Measurements from ENCODE around the gene NRARP. TPM values are rescaled to one million over a fixed set of nuclear protein-coding genes. Genes with fewer than 3 reads are reported as not detected.
"Not testable (repeated sequence)": the region's sequence is repeated elsewhere in the genome, so short reads cannot be mapped to it uniquely, and the experiment has no call there.

NRARP gene
- total RNA-seq, 3 donors from 2014 or later: 2.1 to 6.9 (median 3.5) TPM

DNA sequence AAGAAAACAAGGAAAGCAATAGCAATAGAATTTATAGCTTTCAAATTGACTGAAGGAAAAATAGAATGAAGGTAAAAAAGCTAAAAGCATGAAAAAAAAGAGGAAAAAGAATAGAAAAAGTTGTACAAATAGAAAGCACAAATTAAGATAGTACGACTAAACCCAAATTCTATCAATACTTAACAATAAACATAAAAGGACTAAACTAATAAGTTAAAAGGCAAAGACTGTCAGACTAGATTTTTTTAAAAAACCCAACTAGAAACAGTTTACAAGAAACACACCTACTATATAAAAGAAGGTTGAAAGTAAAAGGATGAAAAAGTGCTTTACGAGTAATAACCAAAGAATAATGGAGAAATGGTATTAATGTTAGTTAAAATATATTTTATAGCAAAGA lies 34.7 kb upstream of the NRARP start:
- TF ChIP-seq POLR2A (IDR thresholded peaks at IDR 0.05): no peak
- TF ChIP-seq POLR2AphosphoS5 (IDR thresholded peaks at IDR 0.05): no peak
- TF ChIP-seq, protein P1, sequence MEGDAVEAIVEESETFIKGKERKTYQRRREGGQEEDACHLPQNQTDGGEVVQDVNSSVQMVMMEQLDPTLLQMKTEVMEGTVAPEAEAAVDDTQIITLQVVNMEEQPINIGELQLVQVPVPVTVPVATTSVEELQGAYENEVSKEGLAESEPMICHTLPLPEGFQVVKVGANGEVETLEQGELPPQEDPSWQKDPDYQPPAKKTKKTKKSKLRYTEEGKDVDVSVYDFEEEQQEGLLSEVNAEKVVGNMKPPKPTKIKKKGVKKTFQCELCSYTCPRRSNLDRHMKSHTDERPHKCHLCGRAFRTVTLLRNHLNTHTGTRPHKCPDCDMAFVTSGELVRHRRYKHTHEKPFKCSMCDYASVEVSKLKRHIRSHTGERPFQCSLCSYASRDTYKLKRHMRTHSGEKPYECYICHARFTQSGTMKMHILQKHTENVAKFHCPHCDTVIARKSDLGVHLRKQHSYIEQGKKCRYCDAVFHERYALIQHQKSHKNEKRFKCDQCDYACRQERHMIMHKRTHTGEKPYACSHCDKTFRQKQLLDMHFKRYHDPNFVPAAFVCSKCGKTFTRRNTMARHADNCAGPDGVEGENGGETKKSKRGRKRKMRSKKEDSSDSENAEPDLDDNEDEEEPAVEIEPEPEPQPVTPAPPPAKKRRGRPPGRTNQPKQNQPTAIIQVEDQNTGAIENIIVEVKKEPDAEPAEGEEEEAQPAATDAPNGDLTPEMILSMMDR (IDR thresholded peaks at IDR 0.05): no peak
- no peaks in the 10 kb centered on the region for H3K36me3 ChIP-seq

DNA sequence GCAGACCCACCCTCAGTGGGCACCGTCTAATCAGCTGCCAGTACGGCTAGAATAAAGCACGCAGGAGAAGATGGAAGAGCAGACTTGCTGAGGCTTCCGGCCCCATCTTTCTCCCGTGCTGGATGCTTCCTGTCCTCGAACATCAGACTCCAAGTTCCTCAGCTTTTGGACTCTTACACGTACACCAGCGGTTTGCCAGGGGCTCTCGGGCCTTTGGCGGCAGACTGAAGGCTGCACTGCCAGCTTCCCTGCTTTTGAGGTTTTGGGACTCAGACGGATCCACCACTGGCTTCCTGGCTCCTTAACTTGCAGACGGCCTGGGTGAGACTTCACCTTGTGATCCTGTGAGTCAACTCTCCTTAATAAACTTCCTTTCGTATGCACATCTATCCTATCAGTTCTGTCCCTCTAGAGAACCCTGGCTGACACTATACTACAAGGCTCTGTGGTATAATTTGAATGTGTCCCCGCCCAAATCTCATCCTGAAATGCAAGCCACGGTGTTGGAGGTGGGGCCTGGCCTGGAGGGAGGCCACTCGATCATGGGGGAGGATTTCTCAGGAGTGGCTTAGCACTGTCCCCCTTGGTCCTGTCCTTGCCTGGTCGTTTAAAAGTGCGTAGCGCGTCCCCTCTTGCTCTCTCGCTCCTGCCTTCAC lies 31.1 kb upstream of the NRARP start:
- H3K4me1 ChIP-seq: no peaks in the 10 kb centered on the region
- DNase-seq (ENCODE audit: low spot score in 2 of 2): no peak
- intact Hi-C loops (cut with DNase I; ENCODE audit: low total_unique reads): no loop called here
- H3K9me3 ChIP-seq: peaks cover 0 to 5% of the 10 kb centered on the region in 2 donors
- H3K36me3 ChIP-seq: no peaks in the 10 kb centered on the region
- TF ChIP-seq, protein P1 (IDR thresholded peaks at IDR 0.05): no peak
- TF ChIP-seq POLR2AphosphoS5 (IDR thresholded peaks at IDR 0.05): no peak
- TF ChIP-seq POLR2A (IDR thresholded peaks at IDR 0.05): no peak
- H3K27me3 ChIP-seq: no peaks in the 10 kb centered on the region
- H3K27ac ChIP-seq: no peak overlapping the region
- H3K4me3 ChIP-seq: no peak overlapping the region

More for the DNA sequence above, 34.7 kb upstream of the NRARP start:
- intact Hi-C loops (cut with DNase I; ENCODE audit: low total_unique reads): no loop called here
- Histone ChIP-seq H3K27ac (no peak overlapping the region), H3K27me3 (no peaks in the 10 kb centered on the region), H3K4me1 (no peaks in the 10 kb centered on the region), H3K4me3 (no peak overlapping the region), H3K9me3 (peaks cover 0 to 5% of the 10 kb centered on the region in 2 donors)
- no peak for DNase-seq (ENCODE audit: low spot score in 2 of 2)

DNA sequence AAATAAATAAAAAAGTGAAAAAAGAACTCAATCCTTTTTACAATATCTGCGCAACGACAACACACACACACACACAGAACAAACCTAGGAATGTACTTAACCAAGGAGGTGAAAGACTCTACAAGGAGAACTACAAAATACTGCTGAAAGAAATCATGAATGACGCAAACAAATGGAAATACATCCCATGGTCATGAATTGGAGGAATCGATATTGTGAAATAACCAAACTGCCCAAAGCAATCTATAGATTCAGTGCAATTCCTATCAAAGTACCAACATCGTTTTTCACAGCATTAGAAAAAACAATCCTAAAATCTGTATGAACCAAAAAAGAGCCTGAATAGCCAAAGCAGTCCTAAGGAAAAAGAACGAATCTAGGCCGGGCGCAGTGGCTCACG lies 29.9 kb upstream of the NRARP start:
- H3K27me3 ChIP-seq: no peaks in the 10 kb centered on the region
- intact Hi-C loops (cut with DNase I; ENCODE audit: low total_unique reads): no loop called here
- H3K4me3 ChIP-seq: no peak overlapping the region
- no peak overlapping the region for H3K27ac ChIP-seq
- H3K4me1 ChIP-seq: no peaks in the 10 kb centered on the region
- no peaks in the 10 kb centered on the region for H3K36me3 ChIP-seq
- TF ChIP-seq POLR2AphosphoS5 (IDR thresholded peaks at IDR 0.05) (no peak), POLR2A (IDR thresholded peaks at IDR 0.05) (no peak)
- TF ChIP-seq, protein P1 (IDR thresholded peaks at IDR 0.05): no peak
- peaks cover 0 to 5% of the 10 kb centered on the region in 2 donors for H3K9me3 ChIP-seq
- no peak for DNase-seq (ENCODE audit: low spot score in 2 of 2)

DNA sequence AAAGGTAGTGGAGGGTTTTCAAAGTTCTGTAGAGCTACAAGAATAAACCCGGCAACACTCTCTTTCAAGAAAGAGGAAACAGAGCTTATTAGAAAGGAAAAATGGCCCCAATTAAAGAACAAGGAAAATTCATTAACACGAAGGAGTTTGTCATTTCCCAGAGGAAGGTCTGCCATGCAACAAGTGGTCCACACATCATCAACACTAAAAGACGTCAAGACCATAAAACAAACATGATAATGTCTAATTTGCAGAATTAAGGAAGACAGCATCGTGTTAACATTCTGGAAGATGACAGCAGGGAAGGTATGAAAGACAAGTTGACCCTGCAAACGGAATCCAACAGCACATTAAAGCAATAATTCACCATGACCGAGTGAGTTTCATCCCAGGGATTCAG lies 28.6 kb upstream of the NRARP start:
- TF ChIP-seq POLR2AphosphoS5 (IDR thresholded peaks at IDR 0.05): no peak
- no peak for TF ChIP-seq POLR2A (IDR thresholded peaks at IDR 0.05)
- TF ChIP-seq, protein P1 (IDR thresholded peaks at IDR 0.05): no peak
- intact Hi-C loops (cut with DNase I; ENCODE audit: low total_unique reads): no loop called here

DNA sequence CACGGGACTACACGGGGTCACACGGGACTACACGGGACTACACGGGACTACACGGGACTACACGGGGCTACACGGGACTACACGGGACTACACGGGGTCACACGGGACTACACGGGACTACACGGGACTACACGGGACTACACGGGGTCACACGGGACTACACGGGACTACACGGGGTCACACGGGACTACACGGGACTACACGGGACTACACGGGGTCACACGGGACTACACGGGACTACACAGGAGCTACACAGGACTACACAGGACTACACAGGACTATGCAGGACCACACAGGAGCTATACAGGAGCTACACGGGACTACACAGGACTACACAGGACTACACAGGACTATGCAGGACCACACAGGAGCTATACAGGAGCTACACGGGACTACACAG lies 27.5 kb upstream of the NRARP start:
- H3K4me1 ChIP-seq; H3K9me3 ChIP-seq; H3K27ac ChIP-seq; H3K4me3 ChIP-seq; H3K27me3 ChIP-seq; DNase-seq (ENCODE audit: low spot score in 2 of 2); H3K36me3 ChIP-seq: not testable (repeated sequence)
- intact Hi-C loops (cut with DNase I; ENCODE audit: low total_unique reads): loop anchor here (5.0 kb wide), 1 partner anchor 712 kb away; no protein-coding TSS in a partner anchor

More for the DNA sequence above, 28.6 kb upstream of the NRARP start:
- Histone ChIP-seq H3K36me3 (no peaks in the 10 kb centered on the region), H3K9me3 (no peaks in the 10 kb centered on the region), H3K27ac (no peak overlapping the region), H3K4me3 (no peak overlapping the region), H3K27me3 (no peaks in the 10 kb centered on the region), H3K4me1 (no peaks in the 10 kb centered on the region)
- DNase-seq (ENCODE audit: low spot score in 2 of 2): no peak

DNA sequence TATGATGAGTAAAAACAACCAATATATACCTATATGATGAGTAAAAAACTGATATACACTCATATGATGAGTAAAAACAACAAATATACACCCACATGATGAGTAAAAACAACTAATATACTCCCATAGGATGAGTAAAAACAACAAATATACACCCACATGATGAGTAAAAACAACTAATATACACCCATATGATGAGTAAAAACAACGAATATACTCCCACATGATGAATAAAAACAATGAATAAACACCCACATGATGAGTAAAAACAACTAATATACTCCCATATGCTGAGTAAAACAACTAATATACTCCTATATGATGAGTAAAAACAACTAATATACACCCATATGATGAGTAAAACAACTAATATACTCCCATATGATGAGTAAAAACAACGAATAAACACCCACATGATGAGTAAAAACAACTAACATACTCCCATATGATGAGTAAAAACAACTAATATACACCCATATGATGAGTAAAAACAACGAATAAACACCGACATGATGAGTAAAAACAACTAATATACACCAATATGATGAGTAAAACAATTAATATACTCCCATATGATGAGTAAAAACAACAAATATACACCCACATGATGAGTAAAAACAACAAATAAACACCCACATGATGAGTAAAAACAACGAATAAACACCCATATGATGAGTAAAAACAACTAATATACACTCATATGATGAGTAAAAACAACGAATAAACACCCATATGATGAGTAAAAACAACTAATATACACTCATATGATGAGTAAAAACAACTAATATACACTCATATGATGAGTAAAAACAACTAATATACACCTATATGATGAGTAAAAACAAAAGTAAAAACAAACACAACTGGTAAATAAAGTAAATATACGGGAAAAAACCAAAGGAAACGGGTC lies 25.8 kb upstream of the NRARP start:
- not testable (repeated sequence) for H3K4me3 ChIP-seq; H3K36me3 ChIP-seq; H3K9me3 ChIP-seq; H3K27me3 ChIP-seq; H3K4me1 ChIP-seq; H3K27ac ChIP-seq; DNase-seq (ENCODE audit: low spot score in 2 of 2)
- intact Hi-C loops (cut with DNase I; ENCODE audit: low total_unique reads): loop anchor here (5.0 kb wide), 1 partner anchor 711 kb away; no protein-coding TSS in a partner anchor
